Uterus (tissue), 2 donors: ENCODE results near the gene C4orf17.

Experiments
- POLR2A ChIP-seq, 2 donors: fragments of 450-650 bp; IDR thresholded peaks; one replicate each; pipeline ENCODE4 v1.6.1; 2016; ENCODE audit warnings: antibody characterized with exemption in 2 of 2, mild to moderate bottlenecking in 1 of 2, moderate library complexity in 1 of 2
- TF ChIP-seq, protein P1 (sequence below), 4 experiments: fragments of 200-600 bp in 2 of 4; fragments of 450-650 bp in 2 of 4; sonication (generic) in 2 of 4; IDR thresholded peaks; one replicate each; pipeline ENCODE4 v1.5.1; 2016 to 2019; ENCODE audit warnings: antibody characterized with exemption in 4 of 4, mild to moderate bottlenecking in 2 of 4, moderate library complexity in 1 of 4

DNA sequence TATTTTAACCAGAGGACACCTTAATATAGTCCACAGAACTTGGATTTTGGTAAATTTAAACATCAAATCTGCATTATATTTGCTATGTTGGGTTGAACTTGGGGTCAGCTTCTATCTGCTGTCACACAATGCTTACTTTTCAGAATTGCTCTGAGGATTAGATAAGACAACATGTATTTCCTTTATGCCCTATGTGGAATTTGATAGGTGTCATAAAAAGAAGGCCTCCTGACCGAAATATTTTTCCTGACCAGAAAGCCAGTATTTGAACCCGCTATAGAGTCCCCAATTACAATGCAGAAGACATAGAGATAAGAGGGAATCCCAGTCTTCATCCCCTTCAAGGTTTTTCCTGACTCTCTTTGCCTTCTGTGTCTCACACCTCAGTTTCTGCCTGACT, 67.9 kb downstream of the C4orf17 start:
- TF ChIP-seq, protein P1, sequence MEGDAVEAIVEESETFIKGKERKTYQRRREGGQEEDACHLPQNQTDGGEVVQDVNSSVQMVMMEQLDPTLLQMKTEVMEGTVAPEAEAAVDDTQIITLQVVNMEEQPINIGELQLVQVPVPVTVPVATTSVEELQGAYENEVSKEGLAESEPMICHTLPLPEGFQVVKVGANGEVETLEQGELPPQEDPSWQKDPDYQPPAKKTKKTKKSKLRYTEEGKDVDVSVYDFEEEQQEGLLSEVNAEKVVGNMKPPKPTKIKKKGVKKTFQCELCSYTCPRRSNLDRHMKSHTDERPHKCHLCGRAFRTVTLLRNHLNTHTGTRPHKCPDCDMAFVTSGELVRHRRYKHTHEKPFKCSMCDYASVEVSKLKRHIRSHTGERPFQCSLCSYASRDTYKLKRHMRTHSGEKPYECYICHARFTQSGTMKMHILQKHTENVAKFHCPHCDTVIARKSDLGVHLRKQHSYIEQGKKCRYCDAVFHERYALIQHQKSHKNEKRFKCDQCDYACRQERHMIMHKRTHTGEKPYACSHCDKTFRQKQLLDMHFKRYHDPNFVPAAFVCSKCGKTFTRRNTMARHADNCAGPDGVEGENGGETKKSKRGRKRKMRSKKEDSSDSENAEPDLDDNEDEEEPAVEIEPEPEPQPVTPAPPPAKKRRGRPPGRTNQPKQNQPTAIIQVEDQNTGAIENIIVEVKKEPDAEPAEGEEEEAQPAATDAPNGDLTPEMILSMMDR (IDR thresholded peaks at IDR 0.05): no peak
- no peak for TF ChIP-seq POLR2A (IDR thresholded peaks at IDR 0.05)
